ENCODE data around the gene NEK10.
"Not testable (repeated sequence)": the region's sequence is repeated elsewhere in the genome, so short reads cannot be mapped to it uniquely, and the experiment has no call there.

Gene NEK10

DNA sequence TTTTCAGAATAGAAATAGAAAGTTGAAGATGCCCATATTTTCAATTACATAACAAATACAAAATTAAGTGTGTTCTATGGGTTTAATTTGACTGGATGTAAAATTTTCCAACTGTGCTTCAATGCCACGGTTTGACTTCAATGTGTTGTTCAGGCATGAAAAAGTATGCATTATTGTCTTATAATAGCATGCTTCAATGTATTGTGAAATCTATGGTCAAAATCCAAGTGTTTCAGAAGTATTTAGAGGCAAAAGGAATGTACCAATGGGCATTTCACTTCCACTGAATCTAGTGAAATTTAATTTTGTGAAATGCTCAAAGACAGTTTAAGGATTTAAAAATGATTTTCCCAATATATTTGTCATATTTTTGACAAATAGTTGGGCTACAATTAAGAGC is 16.0 kb downstream of the NEK10 start:
- no peak for DNase-seq

DNA sequence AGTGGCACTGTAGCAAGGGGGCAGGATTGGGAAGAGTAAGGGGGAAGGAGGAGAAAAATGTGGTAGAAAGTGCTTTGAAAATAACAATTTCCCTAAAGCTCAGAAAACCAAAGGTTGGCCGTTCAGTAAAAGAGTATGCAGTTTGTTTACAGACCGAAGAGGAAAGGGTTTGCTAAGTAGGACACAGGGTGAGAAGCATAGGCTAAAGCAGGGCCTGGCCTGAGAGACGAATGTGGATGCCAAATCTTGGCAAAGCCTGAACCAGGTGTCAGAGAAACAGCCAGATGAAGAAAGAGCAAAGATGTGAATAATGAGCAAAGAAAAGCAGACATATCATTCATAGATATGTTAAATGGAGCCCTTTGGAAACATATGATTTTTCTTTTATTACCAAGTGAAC is 17.1 kb downstream of the NEK10 start:
- no peak for DNase-seq

DNA sequence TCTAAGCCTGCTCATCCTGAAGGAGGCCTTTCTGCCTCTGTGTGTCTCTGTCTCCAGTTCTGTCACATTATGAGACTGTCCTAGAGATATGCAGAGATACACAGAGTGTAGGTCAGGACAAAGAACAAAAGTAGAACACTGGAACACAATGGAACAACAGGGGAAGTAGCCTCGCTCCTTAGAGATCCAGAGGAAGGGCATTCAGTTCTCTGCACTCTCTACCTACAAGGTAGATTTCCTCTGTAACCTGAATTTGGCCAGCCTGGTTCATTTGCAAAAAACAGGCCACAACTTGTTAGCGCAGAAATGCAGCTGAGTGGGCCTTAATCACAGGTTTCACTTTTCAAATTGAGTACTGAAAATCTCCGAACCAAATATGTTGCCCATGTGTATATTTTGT is 19.4 kb downstream of the NEK10 start:
- no peak for DNase-seq

DNA sequence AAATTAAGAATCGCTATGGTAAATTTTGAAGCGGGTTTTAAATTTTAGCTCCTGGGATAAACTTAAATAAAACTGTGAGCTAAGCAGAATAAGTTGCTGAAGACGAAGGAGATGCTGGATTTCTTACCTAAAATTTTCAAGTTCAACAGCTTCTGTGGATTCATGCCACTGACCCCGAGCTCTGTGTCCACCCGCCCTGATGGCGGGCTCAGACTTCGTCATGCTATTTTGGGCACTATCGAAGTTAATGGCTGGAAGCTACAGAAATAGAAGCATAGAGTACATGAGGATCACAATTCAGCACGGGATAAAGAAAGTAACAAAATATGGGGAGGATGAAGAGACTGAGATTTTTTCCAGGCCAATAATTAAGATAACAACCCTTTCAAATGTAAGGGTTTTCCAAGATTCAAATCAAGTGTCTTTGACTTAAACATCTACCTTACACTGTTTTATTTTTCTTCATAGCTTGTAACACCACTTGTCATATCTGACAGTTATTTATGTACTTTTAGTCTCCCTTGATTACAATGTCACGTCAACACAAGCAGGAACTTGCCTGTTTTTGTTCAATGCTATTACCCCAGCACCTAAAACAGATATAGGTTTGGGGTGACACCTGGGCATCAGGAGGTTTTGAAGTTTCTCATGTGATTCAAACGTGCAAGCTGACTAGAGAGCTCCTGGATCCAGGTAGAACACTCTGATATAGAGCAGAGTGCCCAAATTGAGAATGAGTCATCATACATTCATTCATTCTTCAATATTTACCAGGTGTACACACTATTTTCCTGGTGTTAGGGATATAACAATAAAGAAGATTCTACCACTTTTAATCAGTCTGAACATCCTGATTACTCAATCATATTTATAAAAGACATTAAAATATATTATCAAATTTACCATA is 23.0 kb downstream of the NEK10 start:
- DNase-seq, result no peak

DNA sequence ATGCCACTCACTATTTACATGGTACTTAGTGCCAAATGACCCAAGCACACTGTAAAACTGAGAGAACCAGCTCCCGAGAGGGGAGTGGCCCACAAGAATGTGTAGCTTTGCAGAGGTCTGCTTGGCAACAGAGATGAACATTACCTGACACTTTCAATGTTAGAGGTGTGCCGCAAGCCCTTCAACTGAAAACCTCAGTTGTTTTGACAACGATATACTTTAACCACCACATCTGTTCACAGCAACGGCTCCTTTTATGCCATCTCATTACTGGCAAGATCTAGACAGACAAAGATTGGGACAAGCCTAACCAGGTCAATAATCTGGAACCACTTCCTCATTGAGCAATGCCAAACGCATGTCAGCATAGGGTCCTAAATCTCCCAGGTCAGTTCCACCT is 23.7 kb downstream of the NEK10 start:
- DNase-seq, result no peak

GRCh38 chr3:27345045-27345444 is 24.1 kb downstream of the NEK10 start:
- DNase-seq, result no peak

DNA sequence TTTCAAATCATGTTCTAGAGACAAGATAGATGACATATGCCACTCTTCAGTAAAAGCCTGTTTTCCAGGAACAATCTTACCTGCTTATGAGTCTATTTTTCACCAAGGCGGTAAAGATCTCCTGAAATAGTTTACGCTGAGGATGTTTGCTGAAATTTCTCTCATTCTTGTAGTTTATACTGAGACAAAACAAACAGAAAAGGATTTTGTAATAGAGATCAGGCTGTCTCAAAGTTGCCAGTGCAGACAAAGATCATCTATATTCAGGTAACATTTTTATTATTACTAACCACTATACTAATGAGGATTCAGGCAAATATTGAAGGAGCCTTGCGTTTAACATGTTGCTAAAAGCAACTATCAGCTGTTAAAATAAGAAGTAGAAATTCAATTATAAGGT is 25.0 kb downstream of the NEK10 start:
- no peak for DNase-seq

GRCh38 chr3:27342267-27342666 is 26.9 kb downstream of the NEK10 start:
- DNase-seq, result no peak

- DNase-seq, result no peak
Measured at GRCh38 chr3:27340534-27340933, 28.6 kb downstream of the NEK10 start.

GRCh38 chr3:27335571-27335970 is 33.6 kb downstream of the NEK10 start:
- DNase-seq, result no peak

- DNase-seq, result no peak
Measured at GRCh38 chr3:27333843-27334242, 35.3 kb downstream of the NEK10 start.

- DNase-seq, result not testable (repeated sequence)
Measured at GRCh38 chr3:27328982-27329762, 40.0 kb downstream of the NEK10 start.

GRCh38 chr3:27326629-27327545 is 42.3 kb downstream of the NEK10 start:
- no peak for DNase-seq

DNA sequence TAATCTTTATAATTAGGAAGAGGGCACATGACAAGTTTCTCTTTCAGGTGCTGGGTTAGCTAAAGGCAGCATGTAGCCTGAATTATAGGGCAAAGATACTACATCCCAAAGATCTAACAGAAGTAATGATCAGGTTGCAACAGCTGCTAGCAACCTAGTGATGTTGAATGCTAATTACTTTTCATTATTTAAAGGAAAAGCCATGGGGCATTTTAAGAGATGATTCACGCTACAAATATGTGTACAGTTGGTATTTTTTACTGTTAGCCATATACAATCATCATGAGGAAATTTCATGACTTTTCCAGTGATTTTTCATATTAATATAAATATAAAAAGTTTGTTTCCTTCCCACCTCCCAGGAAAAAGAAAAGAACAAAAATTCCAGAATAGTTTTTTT is 43.0 kb downstream of the NEK10 start:
- no peak for DNase-seq

GRCh38 chr3:27325419-27325818 is 43.8 kb downstream of the NEK10 start:
- no peak for DNase-seq

- DNase-seq, result no peak
Measured at GRCh38 chr3:27324686-27325085, 44.5 kb downstream of the NEK10 start.

GRCh38 chr3:27323087-27323570 is 46.1 kb downstream of the NEK10 start:
- no peak for DNase-seq

DNA sequence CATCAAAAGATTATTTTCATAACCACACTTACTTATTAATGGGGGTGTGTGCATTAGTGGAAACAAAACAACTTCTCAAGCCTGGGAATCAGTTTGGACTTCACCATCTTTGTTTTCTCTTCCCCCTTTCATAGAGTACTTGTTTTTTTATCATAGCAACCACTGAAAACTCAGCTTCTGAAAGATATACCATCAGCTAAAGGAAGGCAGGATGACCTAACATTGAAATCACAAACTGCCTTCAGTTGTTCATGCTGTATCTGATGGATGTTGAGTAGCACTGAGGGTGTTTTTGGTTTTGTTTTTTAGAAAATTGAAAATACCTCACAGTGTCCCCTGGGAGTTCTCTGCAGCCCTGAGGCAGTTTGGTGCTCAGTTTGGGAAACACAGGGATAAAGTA is 46.5 kb downstream of the NEK10 start:
- no peak for DNase-seq

DNA sequence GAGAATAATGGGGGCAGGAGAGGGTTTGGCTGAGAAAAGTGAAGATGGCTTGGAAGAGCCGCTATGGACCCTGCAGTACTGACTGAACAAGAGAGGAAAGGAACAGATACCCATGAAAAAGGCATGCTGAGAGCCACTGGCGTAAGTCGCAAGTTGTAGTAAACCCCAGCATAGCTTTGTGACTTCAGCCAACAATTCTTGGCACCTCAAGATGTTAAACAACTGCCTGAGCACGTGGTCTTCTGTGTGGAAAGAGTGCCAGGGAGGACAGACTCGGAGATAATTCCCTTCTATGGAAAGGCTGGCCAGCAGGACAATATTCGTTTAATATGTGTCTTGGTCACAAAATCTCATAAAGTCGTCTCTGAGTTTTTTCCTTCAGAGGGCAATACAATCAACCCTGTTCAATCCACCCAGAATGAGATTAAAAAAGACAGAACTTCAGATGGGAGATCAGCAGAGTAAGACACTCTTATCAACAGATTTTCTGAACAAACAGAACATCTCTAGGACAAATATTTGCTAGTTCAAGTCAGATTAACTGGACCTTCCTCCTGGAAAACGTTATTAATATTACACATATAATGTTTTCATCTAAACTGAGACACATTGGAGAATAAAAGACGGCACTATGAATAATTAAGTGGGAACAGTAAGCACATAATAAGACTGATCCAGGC is 49.2 kb downstream of the NEK10 start:
- DNase-seq, result no peak

DNA sequence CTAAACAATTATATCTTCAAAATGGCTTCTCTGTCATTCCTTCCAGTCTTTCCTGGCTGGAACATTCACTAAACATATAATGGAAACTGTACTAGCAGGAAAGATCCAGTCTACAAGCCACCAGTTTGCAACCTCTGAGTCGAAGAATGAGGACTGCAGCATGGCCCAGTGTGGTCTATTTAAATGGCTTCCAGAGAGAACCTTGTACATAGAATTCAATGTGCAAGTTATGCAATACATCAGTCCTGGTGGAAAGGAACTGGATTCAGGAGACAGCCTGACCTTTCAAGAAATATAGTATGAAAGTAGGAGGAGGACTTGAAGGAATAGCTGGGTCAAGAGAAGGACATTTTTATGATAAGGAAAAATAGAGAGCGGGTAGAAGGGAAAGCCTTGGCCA is 49.9 kb downstream of the NEK10 start:
- DNase-seq, result no peak

- DNase-seq, result no peak
Measured at GRCh38 chr3:27317096-27317495, 52.1 kb downstream of the NEK10 start.

- DNase-seq, result no peak
Measured at GRCh38 chr3:27315003-27315402, 54.2 kb downstream of the NEK10 start.
